ENCODE results near the gene DYRK1A.

- TF ChIP-seq ZNF407 (CRISPR knock-in tag; IDR thresholded peaks at IDR 0.05; ENCODE audit: not compliant biosample characterization) = no peak
- no peak for TF ChIP-seq RAD21 (CRISPR knock-in tag; IDR thresholded peaks at IDR 0.05)
- no peak for TF ChIP-seq HMGXB3 (CRISPR knock-in tag; IDR thresholded peaks at IDR 0.05; ENCODE audit: borderline replicate concordance)
- no peak for TF ChIP-seq SIN3A (IDR thresholded peaks at IDR 0.05; ENCODE audit: borderline replicate concordance, low read depth, low read length)
- TF ChIP-seq, protein P1, sequence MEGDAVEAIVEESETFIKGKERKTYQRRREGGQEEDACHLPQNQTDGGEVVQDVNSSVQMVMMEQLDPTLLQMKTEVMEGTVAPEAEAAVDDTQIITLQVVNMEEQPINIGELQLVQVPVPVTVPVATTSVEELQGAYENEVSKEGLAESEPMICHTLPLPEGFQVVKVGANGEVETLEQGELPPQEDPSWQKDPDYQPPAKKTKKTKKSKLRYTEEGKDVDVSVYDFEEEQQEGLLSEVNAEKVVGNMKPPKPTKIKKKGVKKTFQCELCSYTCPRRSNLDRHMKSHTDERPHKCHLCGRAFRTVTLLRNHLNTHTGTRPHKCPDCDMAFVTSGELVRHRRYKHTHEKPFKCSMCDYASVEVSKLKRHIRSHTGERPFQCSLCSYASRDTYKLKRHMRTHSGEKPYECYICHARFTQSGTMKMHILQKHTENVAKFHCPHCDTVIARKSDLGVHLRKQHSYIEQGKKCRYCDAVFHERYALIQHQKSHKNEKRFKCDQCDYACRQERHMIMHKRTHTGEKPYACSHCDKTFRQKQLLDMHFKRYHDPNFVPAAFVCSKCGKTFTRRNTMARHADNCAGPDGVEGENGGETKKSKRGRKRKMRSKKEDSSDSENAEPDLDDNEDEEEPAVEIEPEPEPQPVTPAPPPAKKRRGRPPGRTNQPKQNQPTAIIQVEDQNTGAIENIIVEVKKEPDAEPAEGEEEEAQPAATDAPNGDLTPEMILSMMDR (CRISPR knock-in tag; IDR thresholded peaks at IDR 0.05) = no peak
- TF ChIP-seq ZNF468 (CRISPR knock-in tag; IDR thresholded peaks at IDR 0.05) = no peak
- no peak for TF ChIP-seq PHF21A (CRISPR knock-in tag; IDR thresholded peaks at IDR 0.05)
- TF ChIP-seq POLR2A (IDR thresholded peaks at IDR 0.05; ENCODE audit: insufficient read depth in 1 of 2, low read depth in 2 of 2, low read length in 2 of 2) = no peak
- TF ChIP-seq, protein P2, sequence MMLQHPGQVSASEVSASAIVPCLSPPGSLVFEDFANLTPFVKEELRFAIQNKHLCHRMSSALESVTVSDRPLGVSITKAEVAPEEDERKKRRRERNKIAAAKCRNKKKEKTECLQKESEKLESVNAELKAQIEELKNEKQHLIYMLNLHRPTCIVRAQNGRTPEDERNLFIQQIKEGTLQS (CRISPR knock-in tag; IDR thresholded peaks at IDR 0.05) = no peak
- no peak for TF ChIP-seq NFKB2 (CRISPR knock-in tag; IDR thresholded peaks at IDR 0.05; ENCODE audit: borderline replicate concordance)
- TF ChIP-seq, protein P3, sequence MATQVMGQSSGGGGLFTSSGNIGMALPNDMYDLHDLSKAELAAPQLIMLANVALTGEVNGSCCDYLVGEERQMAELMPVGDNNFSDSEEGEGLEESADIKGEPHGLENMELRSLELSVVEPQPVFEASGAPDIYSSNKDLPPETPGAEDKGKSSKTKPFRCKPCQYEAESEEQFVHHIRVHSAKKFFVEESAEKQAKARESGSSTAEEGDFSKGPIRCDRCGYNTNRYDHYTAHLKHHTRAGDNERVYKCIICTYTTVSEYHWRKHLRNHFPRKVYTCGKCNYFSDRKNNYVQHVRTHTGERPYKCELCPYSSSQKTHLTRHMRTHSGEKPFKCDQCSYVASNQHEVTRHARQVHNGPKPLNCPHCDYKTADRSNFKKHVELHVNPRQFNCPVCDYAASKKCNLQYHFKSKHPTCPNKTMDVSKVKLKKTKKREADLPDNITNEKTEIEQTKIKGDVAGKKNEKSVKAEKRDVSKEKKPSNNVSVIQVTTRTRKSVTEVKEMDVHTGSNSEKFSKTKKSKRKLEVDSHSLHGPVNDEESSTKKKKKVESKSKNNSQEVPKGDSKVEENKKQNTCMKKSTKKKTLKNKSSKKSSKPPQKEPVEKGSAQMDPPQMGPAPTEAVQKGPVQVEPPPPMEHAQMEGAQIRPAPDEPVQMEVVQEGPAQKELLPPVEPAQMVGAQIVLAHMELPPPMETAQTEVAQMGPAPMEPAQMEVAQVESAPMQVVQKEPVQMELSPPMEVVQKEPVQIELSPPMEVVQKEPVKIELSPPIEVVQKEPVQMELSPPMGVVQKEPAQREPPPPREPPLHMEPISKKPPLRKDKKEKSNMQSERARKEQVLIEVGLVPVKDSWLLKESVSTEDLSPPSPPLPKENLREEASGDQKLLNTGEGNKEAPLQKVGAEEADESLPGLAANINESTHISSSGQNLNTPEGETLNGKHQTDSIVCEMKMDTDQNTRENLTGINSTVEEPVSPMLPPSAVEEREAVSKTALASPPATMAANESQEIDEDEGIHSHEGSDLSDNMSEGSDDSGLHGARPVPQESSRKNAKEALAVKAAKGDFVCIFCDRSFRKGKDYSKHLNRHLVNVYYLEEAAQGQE (IDR thresholded peaks at IDR 0.05; ENCODE audit: borderline replicate concordance in 1 of 2, low read depth in 1 of 2, low read length in 2 of 2) = no peak
- TF ChIP-seq, protein P4, sequence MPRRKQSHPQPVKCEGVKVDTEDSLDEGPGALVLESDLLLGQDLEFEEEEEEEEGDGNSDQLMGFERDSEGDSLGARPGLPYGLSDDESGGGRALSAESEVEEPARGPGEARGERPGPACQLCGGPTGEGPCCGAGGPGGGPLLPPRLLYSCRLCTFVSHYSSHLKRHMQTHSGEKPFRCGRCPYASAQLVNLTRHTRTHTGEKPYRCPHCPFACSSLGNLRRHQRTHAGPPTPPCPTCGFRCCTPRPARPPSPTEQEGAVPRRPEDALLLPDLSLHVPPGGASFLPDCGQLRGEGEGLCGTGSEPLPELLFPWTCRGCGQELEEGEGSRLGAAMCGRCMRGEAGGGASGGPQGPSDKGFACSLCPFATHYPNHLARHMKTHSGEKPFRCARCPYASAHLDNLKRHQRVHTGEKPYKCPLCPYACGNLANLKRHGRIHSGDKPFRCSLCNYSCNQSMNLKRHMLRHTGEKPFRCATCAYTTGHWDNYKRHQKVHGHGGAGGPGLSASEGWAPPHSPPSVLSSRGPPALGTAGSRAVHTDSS (CRISPR knock-in tag; conservative IDR thresholded peaks at IDR 0.05) = no peak
- TF ChIP-seq ZKSCAN1 (IDR thresholded peaks at IDR 0.05; ENCODE audit: low read length) = no peak
- TF ChIP-seq ZNF121 (CRISPR knock-in tag; IDR thresholded peaks at IDR 0.05) = no peak
These were observed 78.7 kb downstream of the DYRK1A start for GRCh38 chr21:37445228-37445627.
